Heart right ventricle (tissue), 16 donors: ENCODE results near the gene ZBTB44. TPM values are rescaled to one million over a fixed set of nuclear protein-coding genes. Genes with fewer than 3 reads are reported as not detected.

Experiments
- ATAC-seq, 8 donors: fragments of 200-7000 bp; cut with Tn5 transposase; one replicate each; pipeline ENCODE4 v1.9.1; 2020; ENCODE audit warnings: mild to moderate bottlenecking in 8 of 8, moderate library complexity in 8 of 8, moderate number of reproducible peaks in 1 of 8
- DNase-seq, 2 donors: peaks; one replicate each; pipeline ENCODE4 v3.0.0-alpha.2; 2020
- H3K27ac ChIP-seq, 10 donors: fragments of 200-600 bp; sonication (generic) in 2 of 10; one replicate each; pipeline versions ENCODE4 v1.5.0 to v1.8.0; 2020 to 2022; ENCODE audit warnings: mild to moderate bottlenecking in 3 of 10
- H3K27me3 ChIP-seq, 7 donors: fragments of 200-600 bp; one replicate each; pipeline ENCODE4 v1.8.0; 2021 to 2022; ENCODE audit warnings: mild to moderate bottlenecking in 2 of 7
- H3K36me3 ChIP-seq, 9 donors: fragments of 200-600 bp; sonication (generic) in 1 of 9; one replicate each; pipeline versions ENCODE4 v1.5.0 to v1.8.0; 2020 to 2022; ENCODE audit warnings: mild to moderate bottlenecking in 2 of 9
- H3K4me1 ChIP-seq, 9 donors: fragments of 200-600 bp; sonication (generic) in 1 of 9; one replicate each; pipeline versions ENCODE4 v1.5.0 to v1.8.0; 2020 to 2022; ENCODE audit warnings: mild to moderate bottlenecking in 4 of 9
- H3K4me3 ChIP-seq, 10 donors: fragments of 200-600 bp; sonication (generic) in 2 of 10; one replicate each; pipeline versions ENCODE4 v1.5.0 to v1.8.0; 2020 to 2022; ENCODE audit warnings: mild to moderate bottlenecking in 7 of 10, moderate library complexity in 2 of 10
- H3K9me3 ChIP-seq, 11 donors: fragments of 200-600 bp in 10 of 11; sonication (generic) in 2 of 11; one replicate each; pipeline versions ENCODE4 v1.5.0 to v1.8.0; 2013 to 2022; ENCODE audit warnings: mild to moderate bottlenecking in 2 of 11, control low read depth in 1 of 11, moderate library complexity in 1 of 11
- WGBS, 2 donors: extraction: QIAGEN DNeasy Blood & Tissue Kit; methylation state at CpG; one replicate each; pipeline ENCODE4 v1.1.7; 2013; ENCODE audit warnings: inconsistent platforms in 1 of 2; 5-methylcytosine and 5-hydroxymethylcytosine counted together
- intact Hi-C, 10 donors: fragments of 100-400 bp; cut with DNase I; formaldehyde crosslinking; loops; one replicate each; pipeline versions ENCODE4 v1.11.1 to v1.14.2; 2022
- polyA plus RNA-seq, 2 donors: library from polyadenylated mRNA; stranded (reverse); fragments of 200-250 nt; gene quantifications; one replicate each; pipeline ENCODE4 v1.2.3, GENCODE V29; 2013
- total RNA-seq, 10 donors: library from RNA; stranded (reverse); fragmentation: NEBNext Ultra II Directional in 3 of 10; extraction: Animal tissue kit (Norgen Biotek cat#: 25700) in 3 of 10; gene quantifications; one replicate each; pipeline versions ENCODE4 v1.2.1 to v1.2.4, GENCODE V29; 2021 to 2023
- TF ChIP-seq, protein P1 (sequence below), 9 donors: fragments of 200-600 bp; sonication (generic) in 2 of 9; IDR thresholded peaks; one replicate each; pipeline versions ENCODE4 v1.5.0 to v1.8.0; 2021 to 2022; ENCODE audit warnings: antibody characterized with exemption in 9 of 9, mild to moderate bottlenecking in 5 of 9, moderate library complexity in 1 of 9
- donor health status: Arrhythmogenic right ventricular cardiomyopathy.
- donor health status: ischemic (EF 13 %, LVEDD 7.1; RV severe dilation, severe dysfunction).
- donor health status: healthy with polysubstance abuse.
- donor health status: DM: no; HTN: yes; CAD: no.
- donor health status: DM: no; HTN: no; CAD: no.
- donor health status: ischemic (EF 25% LVEDD 6.9; RV normal size, moderate dysfunction).
- donor health status: ischemic (EF 25% LVEDD 5.7; RV mildly dilated, moderate dysfunction).
- donor health status: healthy.
- donor health status: DM: yes; HTN: yes; CAD: no.
- donor health status: Ischemic cardiomyopathy.
- donor health status: ischemic (EF 35%, LVEDD 5.7; RV mildly dilated, moderate dysfunction).
- donor health status: nonischemic (EF 11% LVEDD 7.7; RV severe dilation, severe dysfunction).
- donor health status: DM: yes; HTN: yes; CAD: no.
- donor health status: PGD.
- donor health status: ischemic (EF 29% LVEDD 5.4; RV normal size, mild dysfunction).
- donor health status: nonischemic (EF 23%, LVEDD 6.1; RV moderate dilation, normal function).

ZBTB44 gene
- total and polyA plus RNA-seq, 12 donors = 6.8 to 51.6 (median 39.3) TPM

DNA sequence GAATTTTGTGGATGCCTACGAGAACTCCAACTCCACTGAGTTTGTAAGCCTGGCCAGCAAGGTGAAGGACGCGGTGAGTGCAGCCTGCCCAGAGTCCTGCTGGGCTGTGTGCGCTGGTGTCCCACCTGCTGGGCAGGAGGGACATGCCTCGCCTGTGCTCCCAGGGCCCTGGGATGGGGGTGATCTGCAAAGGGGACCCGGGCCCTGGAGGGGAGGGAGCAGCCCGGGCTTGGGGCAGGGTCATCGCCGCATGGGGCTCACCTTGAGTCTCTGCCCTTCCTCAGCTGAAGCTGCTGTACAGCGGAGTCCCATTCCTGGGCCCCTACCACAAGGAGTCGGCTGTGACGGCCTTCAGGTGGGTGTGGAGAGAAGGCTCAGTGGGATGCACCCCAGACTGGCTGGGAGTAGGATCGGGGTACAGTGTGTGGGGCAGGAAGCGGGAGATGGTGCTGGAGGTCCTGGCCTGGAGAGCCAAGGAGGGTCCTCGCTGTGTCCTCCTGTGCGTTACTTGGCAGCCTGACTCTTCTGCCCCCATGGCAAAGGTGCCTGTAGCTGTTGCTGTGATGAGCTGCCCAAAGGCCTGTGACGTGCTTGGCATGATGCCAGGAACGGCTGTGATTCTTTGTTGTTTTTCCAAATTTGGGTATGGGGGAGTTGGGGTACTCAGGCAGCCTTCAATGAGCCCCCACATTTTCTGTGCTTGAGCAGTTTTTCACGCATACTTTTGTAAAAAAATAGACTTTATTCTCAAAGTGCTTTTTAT is 126.0 kb downstream of the ZBTB44 start:
- Histone ChIP-seq H3K4me3 (no peak overlapping the region), H3K27ac (no peak overlapping the region), H3K4me1 (peaks cover 0 to 6% (median 0%) of the 10 kb centered on the region in 9 donors), H3K36me3 (no peaks in the 10 kb centered on the region), H3K9me3 (peaks cover 0 to 4% (median 0%) of the 10 kb centered on the region in 11 donors), H3K27me3 (no peaks in the 10 kb centered on the region)
- intact Hi-C loops = no loop called here
- WGBS, 2 donors = 86 to 88% methylated on average over 19 of the region's 19 CpGs
- ATAC-seq (peak in 1 of 8 donors; percentile 25), DNase-seq (no peak)
- TF ChIP-seq, protein P1, sequence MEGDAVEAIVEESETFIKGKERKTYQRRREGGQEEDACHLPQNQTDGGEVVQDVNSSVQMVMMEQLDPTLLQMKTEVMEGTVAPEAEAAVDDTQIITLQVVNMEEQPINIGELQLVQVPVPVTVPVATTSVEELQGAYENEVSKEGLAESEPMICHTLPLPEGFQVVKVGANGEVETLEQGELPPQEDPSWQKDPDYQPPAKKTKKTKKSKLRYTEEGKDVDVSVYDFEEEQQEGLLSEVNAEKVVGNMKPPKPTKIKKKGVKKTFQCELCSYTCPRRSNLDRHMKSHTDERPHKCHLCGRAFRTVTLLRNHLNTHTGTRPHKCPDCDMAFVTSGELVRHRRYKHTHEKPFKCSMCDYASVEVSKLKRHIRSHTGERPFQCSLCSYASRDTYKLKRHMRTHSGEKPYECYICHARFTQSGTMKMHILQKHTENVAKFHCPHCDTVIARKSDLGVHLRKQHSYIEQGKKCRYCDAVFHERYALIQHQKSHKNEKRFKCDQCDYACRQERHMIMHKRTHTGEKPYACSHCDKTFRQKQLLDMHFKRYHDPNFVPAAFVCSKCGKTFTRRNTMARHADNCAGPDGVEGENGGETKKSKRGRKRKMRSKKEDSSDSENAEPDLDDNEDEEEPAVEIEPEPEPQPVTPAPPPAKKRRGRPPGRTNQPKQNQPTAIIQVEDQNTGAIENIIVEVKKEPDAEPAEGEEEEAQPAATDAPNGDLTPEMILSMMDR (IDR thresholded peaks at IDR 0.05) = no peak

DNA sequence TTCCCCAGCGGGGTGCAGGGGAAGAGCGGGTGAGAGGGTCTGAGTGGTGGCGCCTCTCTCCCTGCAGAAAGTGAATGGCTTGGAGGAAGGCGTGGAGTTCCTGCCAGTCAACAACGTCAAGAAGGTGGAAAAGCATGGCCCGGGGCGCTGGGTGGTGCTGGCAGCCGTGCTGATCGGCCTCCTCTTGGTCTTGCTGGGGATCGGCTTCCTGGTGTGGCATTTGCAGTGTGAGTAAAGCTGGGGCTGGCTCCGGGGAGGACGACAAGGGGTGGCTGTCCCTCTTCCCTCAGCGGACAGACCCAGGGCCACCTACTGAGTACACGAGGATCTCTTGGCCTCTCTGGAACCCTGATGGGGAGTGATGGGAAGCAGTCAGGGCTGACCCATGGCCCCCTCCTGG is 126.7 kb downstream of the ZBTB44 start:
- 92 to 95% methylated on average over 14 of the region's 14 CpGs for WGBS, 2 donors
- ATAC-seq (no peak), DNase-seq (no peak)
- H3K36me3 ChIP-seq = no peaks in the 10 kb centered on the region
- peaks cover 0 to 4% (median 0%) of the 10 kb centered on the region in 11 donors for H3K9me3 ChIP-seq
- no peak overlapping the region for H3K4me3 ChIP-seq
- H3K4me1 ChIP-seq = peaks cover 0 to 6% (median 0%) of the 10 kb centered on the region in 9 donors
- no peaks in the 10 kb centered on the region for H3K27me3 ChIP-seq
- H3K27ac ChIP-seq = no peak overlapping the region
- TF ChIP-seq, protein P1 (IDR thresholded peaks at IDR 0.05) = no peak
- intact Hi-C loops = no loop called here

DNA sequence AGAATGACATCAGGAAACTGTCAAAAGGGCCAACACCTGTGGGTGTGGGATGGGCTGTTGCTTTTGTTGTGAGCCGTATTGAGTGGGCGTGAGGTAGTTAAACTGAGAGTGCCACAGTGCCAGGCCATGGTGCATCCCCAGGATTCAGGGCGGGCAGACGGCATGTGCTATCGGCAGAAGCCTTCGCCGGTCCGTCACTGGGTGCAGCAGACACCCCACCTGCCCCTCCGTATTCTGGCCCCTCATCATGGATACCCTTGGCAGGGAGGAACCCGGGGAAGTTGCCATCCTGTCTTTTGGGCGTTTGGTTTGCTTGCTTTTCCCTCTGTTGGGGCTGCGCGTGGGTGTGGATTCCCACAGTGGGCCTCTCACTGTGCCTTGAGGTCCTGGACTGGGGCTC is 127.6 kb downstream of the ZBTB44 start:
- H3K27ac ChIP-seq = no peak overlapping the region
- no peak overlapping the region for H3K4me3 ChIP-seq
- H3K4me1 ChIP-seq = peaks cover 0 to 11% (median 3%) of the 10 kb centered on the region in 9 donors
- peaks cover 0 to 4% (median 0%) of the 10 kb centered on the region in 11 donors for H3K9me3 ChIP-seq
- ATAC-seq (no peak), DNase-seq (no peak)
- TF ChIP-seq, protein P1 (IDR thresholded peaks at IDR 0.05) = no peak
- H3K27me3 ChIP-seq = no peaks in the 10 kb centered on the region
- intact Hi-C loops = no loop called here
- WGBS, 2 donors = 96% methylated on average over 13 of the region's 13 CpGs
- H3K36me3 ChIP-seq = no peaks in the 10 kb centered on the region

DNA sequence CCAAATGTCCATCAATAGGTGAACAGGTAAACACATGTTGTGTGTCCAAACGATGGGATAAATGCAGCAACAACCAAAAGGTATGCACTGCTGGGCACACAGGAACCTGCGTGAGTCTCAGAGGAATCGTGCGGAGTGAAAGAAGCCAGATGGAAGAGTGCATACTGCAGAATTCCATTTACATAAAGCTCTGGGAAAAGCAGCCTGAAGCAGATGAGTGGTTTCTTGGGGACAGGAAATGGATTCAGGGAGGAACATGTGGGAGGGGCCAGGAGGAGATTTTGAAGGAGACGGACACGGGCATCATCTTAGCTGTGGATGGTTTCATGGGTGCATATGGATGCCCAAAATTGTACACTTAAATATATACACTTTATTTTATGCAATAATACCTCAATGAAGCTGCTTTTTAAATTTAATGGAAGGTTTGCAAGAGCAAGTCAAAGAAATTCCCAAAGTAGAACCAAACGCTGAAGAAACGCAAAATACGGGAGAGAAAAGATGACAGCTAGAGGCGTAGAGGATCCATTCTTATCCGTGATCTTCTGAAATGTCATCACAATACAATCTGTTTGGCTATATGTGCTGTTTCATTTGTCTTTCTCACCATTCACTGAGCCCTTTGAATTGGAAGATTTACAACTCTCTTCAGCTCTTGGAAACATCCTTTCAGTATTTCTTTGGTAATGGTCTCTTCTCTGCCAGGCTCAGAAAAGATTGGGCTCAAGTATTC is 130.7 kb downstream of the ZBTB44 start:
- Histone ChIP-seq H3K36me3 (no peaks in the 10 kb centered on the region), H3K4me3 (no peak overlapping the region), H3K27ac (no peak overlapping the region), H3K4me1 (peaks cover 13 to 36% (median 33%) of the 10 kb centered on the region in 9 donors), H3K9me3 (peaks cover 0 to 4% (median 0%) of the 10 kb centered on the region in 11 donors), H3K27me3 (no peaks in the 10 kb centered on the region)
- no peak for DNase-seq
- WGBS, 2 donors = 75 to 78% methylated on average over 11 of the region's 11 CpGs
- intact Hi-C loops = no loop called here
- TF ChIP-seq, protein P1 (IDR thresholded peaks at IDR 0.05) = no peak
- ATAC-seq = no peak
